Vagina (tissue), 2 donors: Measurements from ENCODE around the gene DGKG.

ENCODE experiments used
- POLR2A ChIP-seq, 2 donors: fragments of 450-650 bp; IDR thresholded peaks; one replicate each; pipeline ENCODE4 v1.6.1; 2017; ENCODE audit warnings: antibody characterized with exemption in 2 of 2, mild to moderate bottlenecking in 2 of 2, moderate library complexity in 2 of 2
- POLR2AphosphoS5 ChIP-seq, 2 donors: sonication (generic); formaldehyde crosslinking; IDR thresholded peaks; one replicate each; pipeline ENCODE4 v1.9.0; 2017; ENCODE audit warnings: antibody characterized with exemption in 2 of 2, mild to moderate bottlenecking in 2 of 2, low read depth in 1 of 2; ENCODE audit not compliant: insufficient read depth in 1 of 2
- TF ChIP-seq, protein P1 (sequence below), 3 experiments: fragments of 450-650 bp in 2 of 3; fragments of 200-600 bp in 1 of 3; sonication (generic) in 1 of 3; IDR thresholded peaks; one replicate each; pipeline ENCODE4 v1.5.1; 2017 to 2019; ENCODE audit warnings: antibody characterized with exemption in 3 of 3, mild to moderate bottlenecking in 2 of 3, moderate library complexity in 2 of 3

DNA sequence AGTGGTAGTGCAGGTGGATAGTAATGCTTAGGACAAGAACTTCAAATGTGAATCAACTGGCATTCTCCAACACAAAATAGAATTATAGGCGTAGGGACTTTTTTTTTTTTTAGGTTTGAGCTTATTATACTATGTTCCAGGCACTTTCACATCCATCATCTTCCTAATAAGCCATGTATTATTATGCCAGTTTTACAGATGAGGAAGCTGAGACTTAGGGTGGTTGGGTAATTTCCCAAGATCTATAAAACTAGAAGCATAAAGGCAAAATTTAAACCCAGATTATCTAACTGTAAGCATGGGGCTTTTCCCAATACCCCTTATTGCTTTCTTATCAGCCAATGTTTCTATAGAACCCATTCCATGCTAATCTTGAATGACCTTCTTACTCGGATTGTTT is 178.0 kb downstream of the DGKG start:
- TF ChIP-seq POLR2AphosphoS5 (IDR thresholded peaks at IDR 0.05; ENCODE audit: insufficient read depth in 1 of 2, low read depth in 1 of 2) = no peak
- TF ChIP-seq, protein P1, sequence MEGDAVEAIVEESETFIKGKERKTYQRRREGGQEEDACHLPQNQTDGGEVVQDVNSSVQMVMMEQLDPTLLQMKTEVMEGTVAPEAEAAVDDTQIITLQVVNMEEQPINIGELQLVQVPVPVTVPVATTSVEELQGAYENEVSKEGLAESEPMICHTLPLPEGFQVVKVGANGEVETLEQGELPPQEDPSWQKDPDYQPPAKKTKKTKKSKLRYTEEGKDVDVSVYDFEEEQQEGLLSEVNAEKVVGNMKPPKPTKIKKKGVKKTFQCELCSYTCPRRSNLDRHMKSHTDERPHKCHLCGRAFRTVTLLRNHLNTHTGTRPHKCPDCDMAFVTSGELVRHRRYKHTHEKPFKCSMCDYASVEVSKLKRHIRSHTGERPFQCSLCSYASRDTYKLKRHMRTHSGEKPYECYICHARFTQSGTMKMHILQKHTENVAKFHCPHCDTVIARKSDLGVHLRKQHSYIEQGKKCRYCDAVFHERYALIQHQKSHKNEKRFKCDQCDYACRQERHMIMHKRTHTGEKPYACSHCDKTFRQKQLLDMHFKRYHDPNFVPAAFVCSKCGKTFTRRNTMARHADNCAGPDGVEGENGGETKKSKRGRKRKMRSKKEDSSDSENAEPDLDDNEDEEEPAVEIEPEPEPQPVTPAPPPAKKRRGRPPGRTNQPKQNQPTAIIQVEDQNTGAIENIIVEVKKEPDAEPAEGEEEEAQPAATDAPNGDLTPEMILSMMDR (IDR thresholded peaks at IDR 0.05) = no peak
- TF ChIP-seq POLR2A (IDR thresholded peaks at IDR 0.05) = no peak
